Thyroid gland (tissue), 4 donors: ENCODE results near the gene TRABD2B.

Experiments
- POLR2A ChIP-seq, 2 donors: fragments of 450-650 bp; IDR thresholded peaks; one replicate each; pipeline ENCODE4 v1.6.1; 2017; ENCODE audit warnings: antibody characterized with exemption in 2 of 2, mild to moderate bottlenecking in 2 of 2, moderate library complexity in 1 of 2
- TF ChIP-seq, protein P1 (sequence below), 6 experiments: fragments of 200-600 bp in 3 of 6; fragments of 450-650 bp in 3 of 6; sonication (generic) in 3 of 6; IDR thresholded peaks; one replicate each; pipeline ENCODE4 v1.5.1; 2016 to 2019; ENCODE audit warnings: antibody characterized with exemption in 6 of 6, mild to moderate bottlenecking in 2 of 6, inconsistent platforms in 1 of 6, moderate library complexity in 1 of 6

DNA sequence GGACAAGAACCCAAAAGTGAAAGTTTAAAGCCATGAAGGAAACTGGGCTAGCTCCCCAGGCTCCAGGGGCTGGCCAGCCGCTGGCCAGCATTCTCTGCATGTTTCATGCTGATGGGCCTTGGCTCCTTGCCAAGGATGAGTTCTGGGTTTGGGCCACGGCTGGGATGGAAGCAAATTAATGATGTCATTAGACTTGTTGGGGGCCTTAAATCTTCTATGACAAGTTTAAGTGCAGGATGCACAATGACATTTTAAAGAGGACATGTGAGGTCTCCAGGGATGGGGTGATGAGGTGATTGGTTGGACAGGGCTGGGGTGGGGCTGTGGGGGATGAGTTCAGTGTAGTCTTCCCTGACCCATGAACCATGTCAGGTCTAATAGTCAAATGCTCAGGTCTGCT lies 199.6 kb downstream of the TRABD2B start:
- TF ChIP-seq, protein P1, sequence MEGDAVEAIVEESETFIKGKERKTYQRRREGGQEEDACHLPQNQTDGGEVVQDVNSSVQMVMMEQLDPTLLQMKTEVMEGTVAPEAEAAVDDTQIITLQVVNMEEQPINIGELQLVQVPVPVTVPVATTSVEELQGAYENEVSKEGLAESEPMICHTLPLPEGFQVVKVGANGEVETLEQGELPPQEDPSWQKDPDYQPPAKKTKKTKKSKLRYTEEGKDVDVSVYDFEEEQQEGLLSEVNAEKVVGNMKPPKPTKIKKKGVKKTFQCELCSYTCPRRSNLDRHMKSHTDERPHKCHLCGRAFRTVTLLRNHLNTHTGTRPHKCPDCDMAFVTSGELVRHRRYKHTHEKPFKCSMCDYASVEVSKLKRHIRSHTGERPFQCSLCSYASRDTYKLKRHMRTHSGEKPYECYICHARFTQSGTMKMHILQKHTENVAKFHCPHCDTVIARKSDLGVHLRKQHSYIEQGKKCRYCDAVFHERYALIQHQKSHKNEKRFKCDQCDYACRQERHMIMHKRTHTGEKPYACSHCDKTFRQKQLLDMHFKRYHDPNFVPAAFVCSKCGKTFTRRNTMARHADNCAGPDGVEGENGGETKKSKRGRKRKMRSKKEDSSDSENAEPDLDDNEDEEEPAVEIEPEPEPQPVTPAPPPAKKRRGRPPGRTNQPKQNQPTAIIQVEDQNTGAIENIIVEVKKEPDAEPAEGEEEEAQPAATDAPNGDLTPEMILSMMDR (IDR thresholded peaks at IDR 0.05), result no peak
- no peak for TF ChIP-seq POLR2A (IDR thresholded peaks at IDR 0.05)
